Activated T-helper 1 cell treated with anti-CD3 and anti-CD28 coated beads, Interleukin-2, amount 50 U/mL, for 16 hours (primary cell): ENCODE measurements around the gene KAZALD1.

ENCODE experiments used
- DNase-seq, 2 donors: peaks; one replicate each; pipeline ENCODE4 v3.0.0-alpha.2; 2020; ENCODE audit warnings: low read depth in 1 of 2, low spot score in 1 of 2

KAZALD1 gene

GRCh38 chr10:101065481-101066145 is 3.8 kb downstream of the KAZALD1 start:
- no peak for DNase-seq

DNA sequence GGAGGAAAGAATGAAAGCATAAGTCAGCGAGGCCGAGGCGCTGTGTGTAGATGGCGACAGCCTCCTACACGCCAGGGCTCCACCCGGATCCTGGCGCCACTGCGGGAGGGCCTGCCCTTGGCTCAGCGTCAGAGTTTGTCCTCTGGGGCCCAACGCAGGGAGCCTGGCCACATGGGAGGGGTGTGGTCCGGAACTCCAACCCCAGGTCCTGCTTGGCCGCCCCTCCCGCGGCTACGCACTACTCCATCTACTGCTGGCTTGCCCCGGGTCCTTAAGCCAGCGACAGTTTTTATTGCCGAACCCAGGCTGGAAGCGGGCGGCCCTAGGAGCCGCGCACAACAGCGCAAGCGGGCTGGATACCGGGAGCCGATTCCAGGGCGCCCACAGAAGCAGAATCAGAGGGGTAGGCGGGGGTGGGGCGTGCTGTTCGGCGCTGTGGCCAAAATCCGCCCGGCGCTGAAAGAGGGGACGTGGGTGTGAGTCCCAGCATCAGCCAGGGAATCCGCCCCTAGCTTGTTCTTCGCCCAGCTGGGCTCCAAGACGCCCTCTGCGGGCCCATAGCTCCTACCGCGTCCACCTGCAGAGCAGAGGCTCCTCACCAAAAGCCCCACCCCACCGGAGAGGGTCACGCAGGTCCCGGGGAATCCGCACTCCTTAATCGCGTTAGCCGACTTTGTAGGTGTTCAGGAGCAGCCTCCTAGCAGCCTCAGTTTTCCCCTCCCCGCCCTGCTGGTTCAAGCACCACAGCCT is 4.5 kb downstream of the KAZALD1 start:
- no peak for DNase-seq

GRCh38 chr10:101066896-101067355 is 5.1 kb downstream of the KAZALD1 start:
- DNase-seq, result no peak

DNA sequence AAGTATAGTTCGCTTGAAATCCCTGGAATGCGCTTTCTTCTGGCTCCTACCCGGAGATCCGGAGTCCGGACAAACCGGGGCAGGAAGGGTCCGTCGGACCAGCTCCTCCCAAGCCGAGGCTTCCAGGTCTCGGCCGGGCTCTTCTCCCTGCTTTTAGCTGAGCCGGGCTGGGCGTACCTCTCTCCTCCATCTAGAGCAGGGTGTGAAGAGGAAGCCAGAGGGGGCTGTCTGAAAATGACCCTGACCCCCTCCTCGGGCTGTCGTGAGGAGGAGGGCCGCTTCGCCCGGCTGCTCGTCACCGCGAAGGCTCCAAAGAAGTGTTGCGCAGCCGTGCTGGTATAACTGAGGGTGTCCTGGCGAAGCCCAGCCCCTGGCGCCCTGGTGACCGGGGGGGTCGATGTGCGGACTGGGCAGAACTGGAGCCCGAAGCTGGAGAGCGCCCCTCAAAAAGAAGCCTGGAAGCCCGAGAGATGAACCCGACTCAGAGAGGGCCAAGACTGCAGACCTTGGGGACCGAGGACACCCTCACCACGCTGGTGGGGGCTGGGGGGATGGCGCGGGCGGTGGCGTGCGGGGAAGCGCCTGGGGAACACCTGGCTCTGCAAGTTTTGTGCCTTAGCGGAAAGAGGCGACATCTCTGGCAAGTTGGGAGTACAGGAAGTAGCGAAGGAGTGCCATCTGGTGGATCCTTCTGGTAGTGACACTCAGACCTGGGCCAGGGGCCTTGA is 5.7 kb downstream of the KAZALD1 start:
- peak; percentile 46 to 60 for DNase-seq

GRCh38 chr10:101069441-101069840 is 7.7 kb downstream of the KAZALD1 start:
- DNase-seq, result no peak

DNA sequence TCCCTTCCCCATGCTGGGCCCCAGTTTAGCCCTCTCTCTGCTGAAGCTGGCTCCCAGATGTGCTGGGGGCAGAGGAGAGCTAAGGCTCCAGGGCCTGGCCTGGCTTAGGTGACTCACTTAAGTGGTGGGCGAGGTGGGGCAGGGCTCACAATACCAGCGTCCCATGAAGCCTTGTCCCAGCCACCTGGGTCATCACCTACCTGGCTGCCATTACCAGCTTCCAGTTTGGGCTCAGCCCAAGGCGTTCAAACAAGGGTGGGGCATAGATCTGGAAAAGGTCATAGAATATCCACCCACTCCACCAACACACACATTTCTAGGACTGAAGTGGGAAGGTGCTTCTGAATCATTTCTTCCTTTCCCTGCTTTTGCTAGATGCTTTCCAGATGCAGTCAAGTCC is 8.3 kb downstream of the KAZALD1 start:
- DNase-seq, result no peak

GRCh38 chr10:101071267-101071884 is 9.6 kb downstream of the KAZALD1 start:
- no peak for DNase-seq

DNA sequence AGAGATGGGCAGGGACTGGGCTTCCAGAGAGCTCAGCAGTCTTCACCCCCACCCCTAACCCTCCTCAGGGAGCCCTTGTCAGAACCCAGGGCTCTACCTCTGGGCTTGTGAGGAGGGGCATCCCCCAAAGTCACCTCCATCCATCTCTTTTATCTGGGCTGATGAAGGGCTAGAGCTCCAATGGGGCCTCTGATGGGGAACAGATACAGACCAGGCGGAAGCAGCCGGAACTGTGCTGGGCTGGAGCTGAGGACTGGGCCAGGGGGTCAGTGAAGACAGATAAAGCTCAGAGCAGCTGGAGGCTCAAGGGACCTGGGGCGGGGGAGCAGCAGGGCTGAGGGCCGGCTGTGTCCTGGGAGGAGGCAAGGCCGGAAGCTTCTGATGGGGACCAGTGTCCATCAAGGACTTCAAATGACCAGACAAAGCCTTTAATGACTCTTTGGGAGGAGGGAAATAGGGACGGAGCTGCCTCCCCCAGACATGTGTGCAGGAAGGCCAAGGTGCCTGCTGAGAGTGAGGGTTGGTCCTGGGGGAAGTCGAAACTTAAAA is 10.2 kb downstream of the KAZALD1 start:
- DNase-seq, result no peak

DNA sequence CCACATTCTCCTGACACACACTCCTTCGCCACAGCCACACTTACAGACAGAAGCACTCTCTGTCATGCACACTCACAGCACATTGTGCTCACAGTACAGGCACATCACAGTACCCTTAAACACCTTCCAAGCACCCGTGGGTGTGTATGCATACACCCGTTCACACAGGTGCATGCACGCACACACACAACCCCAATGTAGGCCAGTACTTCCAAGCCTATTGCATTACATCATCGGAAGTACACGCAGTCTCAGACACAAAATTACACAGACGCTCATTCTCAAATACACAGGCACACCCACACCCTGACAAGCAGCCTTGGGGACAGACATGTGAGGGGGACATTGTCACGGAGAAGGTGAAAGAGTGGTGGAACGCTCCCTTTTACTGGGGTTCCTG is 11.1 kb downstream of the KAZALD1 start:
- DNase-seq, result no peak

DNA sequence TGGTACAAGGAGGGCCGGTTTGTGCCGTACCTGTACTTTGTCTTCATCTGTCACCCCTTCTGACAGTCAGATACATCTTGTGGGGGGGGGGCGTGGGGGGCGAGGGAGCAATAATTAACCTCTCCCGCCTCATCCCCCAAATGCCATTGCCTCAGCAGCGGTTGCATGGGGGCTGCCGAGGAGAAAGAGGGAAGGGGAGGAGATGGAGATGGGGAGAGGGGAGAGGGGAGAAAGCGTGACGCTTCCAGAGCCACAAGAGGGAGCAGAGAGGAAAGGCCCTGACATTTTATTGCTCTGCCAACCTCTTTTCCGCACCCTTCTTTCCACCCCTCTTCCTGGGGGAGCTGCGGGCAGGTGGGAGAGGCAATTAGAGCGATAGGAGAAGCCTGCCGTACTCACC is 11.8 kb downstream of the KAZALD1 start:
- DNase-seq, result no peak

GRCh38 chr10:101075775-101076174 is 14.0 kb downstream of the KAZALD1 start:
- no peak for DNase-seq

DNA sequence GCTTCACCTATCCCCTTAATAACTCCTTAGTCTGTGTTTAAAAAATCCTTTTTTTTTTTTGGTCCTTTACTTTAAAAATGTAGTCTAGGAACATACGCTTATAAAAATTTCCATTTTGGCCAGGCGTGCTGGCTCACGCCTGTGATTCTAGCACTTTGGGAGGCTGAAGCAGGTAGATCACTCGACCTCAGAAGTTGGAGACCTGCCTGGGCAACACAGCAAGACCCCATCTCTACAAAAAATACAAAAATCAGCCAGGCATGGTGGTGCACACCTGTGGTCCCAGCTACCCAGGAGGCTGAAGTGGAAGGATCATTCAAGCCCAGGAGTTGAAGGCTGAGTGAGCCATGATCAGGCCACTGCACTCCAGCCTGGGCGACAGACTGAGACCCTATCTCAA is 14.8 kb downstream of the KAZALD1 start:
- no peak for DNase-seq

DNA sequence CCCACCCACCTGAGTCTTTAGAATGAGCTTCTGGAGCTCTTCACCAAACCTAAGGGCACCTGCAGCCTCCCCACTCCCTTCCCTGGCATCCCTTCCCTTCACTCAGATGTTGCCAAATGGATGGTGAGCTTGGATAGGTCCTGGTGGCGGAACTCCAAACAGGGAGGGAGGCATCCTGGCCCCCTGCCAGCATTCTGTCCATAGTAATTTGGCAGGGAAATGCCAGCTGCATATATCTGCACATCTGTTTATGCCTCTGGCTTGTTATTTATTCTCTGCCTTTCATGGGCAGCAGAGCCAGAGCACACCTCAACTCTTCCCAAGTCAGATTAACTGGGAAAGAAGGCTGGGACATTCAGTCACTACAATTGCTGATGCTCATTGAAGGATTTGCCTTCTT is 18.1 kb downstream of the KAZALD1 start:
- no peak for DNase-seq

DNA sequence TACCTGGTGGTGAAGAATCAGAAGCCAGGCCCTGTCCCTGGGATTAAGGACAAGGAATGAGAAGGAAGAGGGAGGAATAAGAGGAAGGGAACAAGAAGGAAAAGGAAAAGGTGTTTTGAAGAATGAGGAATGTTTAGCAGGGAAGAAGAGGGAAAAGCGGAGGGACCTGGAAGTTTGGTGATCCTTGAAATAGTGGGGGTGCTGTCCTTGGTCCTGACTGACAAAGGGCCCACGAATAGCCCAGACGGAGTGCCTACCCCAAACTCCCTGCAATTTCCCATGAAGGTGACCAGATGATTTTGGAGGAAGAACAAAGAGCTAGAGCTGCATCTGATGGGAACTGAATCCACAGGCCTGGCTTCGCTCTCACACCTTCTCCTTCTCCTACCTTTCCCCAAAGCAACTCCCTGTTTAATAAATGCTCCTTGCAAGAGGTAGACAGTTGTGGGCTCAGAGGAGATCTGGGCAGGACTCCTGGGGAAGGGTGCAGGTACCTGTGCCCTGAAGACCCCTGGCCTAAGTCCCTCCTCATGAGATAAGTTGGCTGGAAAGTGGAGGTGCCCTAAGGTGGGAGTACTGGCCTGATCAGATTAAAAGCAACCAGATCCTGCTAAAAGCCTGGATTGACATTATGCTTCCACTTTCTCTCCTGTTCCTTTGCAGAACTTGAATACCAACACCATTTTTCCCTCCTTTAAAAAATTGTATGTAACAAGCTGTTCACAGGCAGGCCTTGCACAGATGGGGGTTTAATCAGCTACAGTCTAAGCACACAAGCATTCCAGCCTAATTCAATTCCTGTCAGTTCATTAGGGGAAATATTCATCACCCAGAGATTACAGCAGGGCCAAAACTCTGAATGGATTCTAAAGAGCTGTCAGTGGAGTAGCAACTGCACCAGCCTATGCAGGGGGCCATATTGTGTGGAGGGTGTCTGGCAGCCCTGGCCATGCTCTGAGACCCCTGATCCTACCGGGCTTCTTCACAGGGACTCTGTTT is 19.4 kb downstream of the KAZALD1 start:
- DNase-seq, result no peak

GRCh38 chr10:101085846-101086245 is 24.1 kb downstream of the KAZALD1 start:
- no peak for DNase-seq

GRCh38 chr10:101087376-101087775 is 25.6 kb downstream of the KAZALD1 start:
- no peak for DNase-seq

GRCh38 chr10:101087965-101088364 is 26.2 kb downstream of the KAZALD1 start:
- DNase-seq, result no peak

GRCh38 chr10:101089520-101090299 is 27.9 kb downstream of the KAZALD1 start:
- DNase-seq, result no peak

DNA sequence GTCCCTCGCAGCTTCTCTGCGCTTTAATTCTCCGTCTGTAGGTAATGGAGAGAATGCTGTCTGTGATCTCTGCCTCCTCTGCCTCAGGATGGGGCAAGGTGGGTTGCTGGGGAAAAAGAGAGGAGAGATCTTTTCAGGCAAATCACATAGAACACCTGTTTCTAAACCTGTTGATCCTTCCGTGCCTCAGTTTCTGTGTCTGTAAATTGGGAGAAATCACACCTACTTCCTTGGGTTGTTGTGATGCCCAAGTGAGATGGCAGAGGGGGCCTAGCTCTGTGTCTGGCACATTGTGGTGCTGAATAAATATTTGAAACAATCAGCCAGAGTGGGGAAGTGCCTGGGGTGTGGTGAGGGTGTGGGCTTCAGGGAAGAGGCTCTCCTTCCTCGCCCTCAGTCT is 28.8 kb downstream of the KAZALD1 start:
- no peak for DNase-seq
